ENCODE results near the gene PRICKLE4.
"Not testable (repeated sequence)": the region's sequence is repeated elsewhere in the genome, so short reads cannot be mapped to it uniquely, and the experiment has no call there.

PRICKLE4 gene

DNA sequence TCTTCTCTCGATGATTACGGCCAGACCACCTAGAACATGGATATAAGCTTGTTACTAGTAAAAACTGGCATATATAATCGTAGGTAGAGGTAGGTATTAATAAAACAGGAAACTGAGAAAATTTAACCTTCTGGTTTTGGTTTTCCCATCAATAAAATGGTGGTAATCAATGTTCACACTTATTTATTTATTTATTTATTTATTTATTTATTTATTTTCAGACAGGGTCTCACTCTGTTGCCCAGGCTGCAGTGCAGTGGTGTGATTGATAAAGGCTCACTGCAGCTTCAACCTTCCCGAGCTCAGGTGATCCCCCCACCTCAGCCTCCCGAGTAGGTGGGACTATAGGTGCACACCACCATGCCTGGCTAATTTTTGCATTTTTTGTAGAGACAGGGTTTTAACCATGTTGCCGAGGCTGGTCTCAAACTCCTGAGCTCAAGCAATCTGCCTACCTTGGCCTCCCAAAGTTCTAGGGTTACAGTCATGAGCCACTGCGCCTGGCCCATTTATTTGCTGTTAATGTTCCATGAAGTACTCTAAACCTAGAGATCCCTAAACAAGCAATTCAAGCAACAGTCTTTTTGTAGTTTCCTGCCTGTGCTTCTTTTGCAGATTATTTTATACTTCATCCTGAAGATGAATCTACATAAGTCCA is 18.4 kb downstream of the PRICKLE4 start:
- DNase-seq (ENCODE audit: low spot score) = no peak

DNA sequence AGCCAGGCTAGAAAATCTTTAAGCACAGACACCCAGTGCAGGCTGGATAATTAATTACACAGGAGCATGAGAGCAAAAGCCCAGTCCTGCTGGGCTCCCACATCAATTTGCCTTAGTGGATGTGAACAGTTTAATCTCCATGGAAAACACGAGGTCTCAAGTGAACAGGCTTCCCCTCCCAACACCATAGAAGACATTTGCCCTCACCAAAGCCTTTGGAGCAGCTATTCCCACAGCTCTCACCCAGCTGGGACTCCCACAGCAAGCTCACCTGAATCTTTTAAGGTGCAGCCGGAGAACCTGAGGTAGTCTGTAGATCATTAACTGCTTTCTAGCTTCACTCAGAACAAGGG is 19.0 kb downstream of the PRICKLE4 start:
- no peak for DNase-seq (ENCODE audit: low spot score)

DNA sequence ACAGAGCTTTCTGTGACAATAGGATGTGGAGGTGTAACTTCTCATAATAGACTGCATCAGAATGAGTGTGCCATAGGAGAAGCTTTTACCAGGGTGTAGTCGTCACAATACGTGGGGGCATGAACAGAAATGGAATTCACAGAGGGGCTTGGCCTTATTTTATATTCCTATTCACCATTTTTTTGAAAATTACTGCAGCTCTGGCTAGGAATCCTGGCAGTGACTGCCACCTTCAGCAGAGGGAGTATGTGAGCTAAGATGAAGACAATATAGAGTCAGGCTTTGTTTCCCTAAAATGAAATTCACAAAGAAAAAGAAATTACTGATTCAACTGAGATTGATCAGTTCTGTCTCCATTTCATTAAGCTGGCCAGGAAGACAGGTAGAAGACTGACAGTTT is 20.8 kb downstream of the PRICKLE4 start:
- DNase-seq (ENCODE audit: low spot score) = no peak

DNA sequence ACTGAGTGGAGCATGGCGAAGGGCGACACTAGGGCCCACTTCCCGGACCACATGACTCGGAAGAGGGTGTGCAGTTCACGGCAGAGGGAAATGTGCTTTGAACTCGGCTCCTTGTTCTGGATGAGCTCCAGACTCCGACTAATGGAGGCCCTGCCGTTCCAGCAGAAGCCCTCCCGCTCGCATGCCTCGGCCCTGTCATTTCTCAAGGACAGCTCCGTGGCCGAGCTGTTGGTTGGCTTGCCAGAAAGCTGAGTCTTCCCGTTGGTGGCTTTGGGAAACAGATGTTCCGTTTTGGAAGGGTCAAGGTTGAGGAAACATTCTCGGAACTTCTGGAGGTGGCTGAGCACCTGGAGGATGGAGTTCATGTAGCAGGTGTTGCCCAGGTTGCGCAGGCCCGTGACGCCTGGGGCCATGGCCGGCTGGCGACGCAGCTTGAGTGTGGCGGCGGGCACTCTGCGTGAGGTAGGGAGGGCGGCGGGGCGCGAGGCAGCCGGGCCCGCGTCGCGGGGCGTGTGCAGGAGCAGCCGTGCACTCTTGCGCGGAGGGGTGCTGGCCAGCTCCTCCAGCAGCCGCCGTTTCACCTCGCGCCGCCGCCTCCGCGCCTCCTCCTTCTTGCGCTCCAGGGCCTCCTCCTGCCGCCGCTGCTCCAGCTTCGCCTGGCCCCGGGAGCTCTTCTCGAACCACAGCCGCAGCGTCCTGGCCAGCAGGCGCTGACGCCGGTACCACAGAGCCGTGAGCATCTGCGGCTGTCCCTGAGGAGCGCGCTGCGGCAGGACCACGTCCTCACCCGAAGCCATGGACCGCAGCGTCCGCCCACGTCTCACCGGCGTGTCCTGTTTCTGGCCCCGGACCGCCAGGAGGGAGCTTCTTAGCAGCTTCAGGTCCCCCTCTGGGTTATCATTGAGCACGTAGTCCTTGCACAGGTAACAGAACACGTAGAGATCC is 25.5 kb downstream of the PRICKLE4 start:
- DNase-seq (ENCODE audit: low spot score) = no peak

DNA sequence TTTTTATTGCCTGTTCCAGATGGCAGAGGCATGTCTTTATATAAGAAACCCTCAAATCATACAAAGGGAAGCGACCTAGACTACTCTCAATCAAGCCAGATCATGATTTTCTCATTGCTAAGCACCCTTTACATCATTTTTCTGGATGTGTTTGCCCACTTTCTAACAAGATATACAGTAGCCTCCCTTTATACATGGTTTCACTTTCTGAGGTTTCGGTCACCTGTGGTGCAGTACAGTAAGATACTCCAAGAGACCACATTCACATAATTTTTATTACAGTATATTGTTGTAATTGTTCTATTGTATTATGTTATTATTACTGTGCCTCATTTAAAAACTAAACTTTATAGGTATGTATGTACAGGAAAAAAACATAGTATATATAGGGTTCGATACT is 30.5 kb downstream of the PRICKLE4 start:
- DNase-seq (ENCODE audit: low spot score) = no peak

DNA sequence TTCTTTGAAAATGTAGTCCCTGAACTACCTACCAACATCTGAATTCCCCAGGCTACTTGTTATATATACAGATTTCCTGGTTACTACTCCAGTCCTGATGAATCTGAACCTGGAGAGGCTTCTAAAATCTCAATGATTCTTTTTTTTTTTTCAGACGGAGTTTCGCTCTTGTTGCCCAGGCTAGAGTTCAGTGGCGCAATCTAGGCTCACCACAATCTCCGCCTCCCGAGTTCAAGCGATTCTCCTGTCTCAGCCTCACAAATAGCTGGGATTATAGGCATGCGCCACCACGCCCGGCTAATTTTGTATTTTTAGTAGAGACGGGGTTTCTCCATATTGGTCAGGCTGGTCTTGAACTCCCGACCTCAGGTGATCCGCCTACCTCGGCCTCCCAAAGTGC is 31.4 kb downstream of the PRICKLE4 start:
- DNase-seq (ENCODE audit: low spot score) = not testable (repeated sequence)

DNA sequence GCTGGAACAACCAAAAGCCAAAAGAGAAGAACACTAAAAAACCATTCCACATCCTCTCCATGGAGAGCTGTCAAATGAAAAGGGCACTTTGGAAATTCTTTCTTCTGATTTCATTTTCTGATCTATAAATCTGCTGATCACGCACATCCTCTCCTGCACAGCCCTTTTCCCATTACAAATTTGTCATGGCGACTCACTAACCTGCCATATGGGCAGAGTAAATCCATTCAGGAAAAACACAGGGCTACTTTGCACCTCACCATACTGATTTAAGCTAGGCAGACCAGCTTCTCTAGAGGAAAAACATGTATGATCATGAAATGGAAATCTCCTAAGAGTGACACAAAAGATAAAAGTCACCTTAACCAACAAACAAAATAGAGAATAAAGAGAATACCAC is 32.9 kb downstream of the PRICKLE4 start:
- no peak for DNase-seq (ENCODE audit: low spot score)

DNA sequence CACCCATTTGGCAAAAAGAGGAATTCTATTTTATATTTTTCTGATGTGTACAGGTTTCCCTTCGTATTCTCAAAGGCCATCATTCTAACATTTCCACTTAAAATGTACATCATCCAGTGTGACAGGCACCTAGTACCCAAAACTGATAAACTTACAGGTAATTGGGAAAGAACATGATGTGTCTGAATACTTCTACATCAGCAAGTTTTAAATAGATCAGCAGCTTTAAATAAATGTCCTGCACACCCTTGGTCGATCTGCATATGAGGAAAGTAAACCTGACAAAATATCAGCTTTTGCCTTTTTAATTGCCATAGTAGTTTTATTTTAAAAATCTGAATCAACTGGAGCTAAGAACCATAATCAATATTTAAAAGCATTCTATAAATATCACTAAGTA is 33.4 kb downstream of the PRICKLE4 start:
- no peak for DNase-seq (ENCODE audit: low spot score)

DNA sequence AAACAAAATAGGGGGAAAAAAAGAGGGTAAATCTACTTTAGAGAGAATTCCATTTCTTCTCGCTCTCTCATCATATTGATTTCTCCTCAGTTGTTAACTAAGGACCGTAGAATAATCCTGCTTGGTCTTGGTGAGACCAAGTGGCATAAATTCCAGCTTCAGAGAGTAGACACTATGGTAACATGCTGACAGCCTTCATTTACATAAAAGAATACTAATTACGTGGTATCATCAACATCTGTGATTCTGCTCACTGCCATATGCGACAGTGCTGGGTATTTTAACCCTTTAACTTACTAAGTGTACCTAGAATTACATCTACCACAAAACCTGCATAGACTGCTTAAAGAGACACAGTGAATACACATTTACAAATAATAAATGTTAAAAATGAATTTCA is 34.0 kb downstream of the PRICKLE4 start:
- no peak for DNase-seq (ENCODE audit: low spot score)

DNA sequence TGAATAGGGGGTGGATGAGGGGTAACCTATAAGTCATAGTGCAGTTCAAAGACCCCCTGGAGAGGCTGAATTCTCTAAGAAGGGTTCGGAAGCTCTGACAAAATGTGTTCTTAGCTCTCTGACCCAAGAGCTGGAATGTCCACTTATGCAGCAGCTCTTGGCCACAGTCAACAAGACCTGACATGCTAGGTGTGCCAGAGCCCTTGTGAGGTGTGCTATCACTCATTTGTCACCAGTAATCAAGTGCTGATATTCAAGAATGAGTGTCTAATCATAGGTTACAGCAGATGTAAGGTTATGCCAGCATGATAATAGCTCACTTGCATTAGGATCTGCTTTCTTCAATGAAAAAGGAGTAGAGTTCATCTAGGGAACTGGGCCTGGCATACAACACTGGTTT is 35.0 kb downstream of the PRICKLE4 start:
- DNase-seq (ENCODE audit: low spot score) = no peak

DNA sequence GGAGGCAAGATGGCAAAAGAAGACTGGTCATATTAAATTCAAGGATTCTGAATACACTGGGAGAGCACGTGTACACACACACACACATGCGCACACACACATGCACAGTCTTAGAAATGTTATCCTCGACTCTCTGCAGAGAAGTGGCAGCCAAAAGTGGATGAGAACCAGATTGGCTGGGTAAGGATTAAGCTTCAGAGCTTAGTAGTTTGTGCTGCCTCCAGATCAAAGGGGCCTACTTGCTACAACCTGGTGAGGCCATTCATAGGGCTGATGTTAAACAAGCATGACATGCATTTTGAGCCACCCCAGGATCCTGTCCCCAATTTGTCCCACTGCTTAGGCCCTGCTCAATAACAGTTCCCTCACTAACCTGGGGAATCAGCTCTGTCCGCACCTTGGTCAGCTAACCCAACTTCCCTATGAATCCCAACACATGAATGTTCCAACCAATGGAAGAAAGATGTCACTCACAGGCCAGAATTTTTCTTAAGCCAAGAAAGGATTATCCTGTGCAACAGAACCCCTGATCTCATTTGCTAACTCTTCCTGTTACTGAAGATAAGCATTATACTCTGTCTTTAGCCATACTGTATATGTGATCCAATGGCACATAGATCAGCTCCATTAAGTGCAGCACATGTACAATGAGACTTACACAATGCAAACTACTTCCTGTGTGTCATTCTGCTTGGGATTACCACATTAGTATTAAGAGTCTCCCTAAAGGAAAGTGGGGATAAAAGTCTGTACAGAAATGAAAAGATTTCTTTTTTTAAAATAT is 37.9 kb downstream of the PRICKLE4 start:
- DNase-seq (ENCODE audit: low spot score) = no peak

DNA sequence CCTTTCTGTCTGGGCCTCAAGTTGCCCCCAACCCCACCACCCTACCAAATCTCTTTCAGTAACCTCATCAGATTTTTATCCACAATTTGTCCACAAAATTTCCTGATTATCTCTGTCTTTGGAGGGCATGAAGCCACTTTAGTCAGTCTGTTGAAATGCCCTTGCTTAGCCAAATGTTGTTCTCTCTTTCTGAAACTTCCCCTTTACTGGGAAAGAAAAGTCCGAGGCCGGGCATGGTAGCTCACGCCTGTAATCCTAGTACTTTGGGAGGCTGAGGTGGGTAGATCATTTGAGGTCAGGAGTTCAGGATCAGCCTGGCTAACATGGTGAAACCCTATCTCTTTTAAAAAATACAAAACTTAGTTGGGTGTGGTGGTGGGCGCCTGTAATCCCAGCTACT is 40.7 kb downstream of the PRICKLE4 start:
- DNase-seq (ENCODE audit: low spot score) = no peak

DNA sequence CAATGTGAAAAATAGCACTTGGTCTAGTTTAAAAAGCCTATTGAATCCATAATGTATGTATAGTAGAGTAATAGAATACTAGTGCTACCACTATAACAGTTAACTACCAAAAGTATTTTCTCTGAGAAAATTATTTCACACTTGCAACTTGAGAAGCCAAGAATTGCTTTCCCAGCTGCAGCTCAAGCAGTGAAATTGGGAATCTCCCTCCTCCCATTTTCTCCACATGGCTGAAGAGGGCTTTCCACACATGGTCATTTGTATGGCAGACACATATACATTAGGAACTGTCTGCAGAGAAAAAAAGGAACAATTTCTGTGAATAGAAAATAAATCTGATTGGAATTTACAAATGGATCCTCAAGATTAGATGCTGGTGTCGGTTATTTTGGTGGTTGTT is 41.4 kb downstream of the PRICKLE4 start:
- no peak for DNase-seq (ENCODE audit: low spot score)

DNA sequence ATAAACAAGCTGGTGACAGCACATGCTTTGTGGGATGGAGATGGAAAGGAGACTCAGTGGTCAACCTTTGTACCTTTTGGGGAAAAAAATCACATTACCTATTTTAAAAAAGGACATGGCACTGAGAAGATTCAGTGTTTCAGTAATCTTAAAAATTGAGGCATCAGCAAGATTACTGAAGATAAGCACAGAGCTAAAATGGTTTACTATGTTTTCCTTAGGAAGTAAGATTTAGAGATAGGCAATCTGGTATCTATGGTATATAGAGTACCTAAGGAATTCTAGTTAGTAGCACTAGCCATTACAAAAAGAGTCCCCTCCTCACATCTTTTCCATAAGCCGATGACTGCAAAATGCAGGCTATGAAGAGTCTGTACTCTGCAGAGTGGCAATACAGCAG is 42.6 kb downstream of the PRICKLE4 start:
- no peak for DNase-seq (ENCODE audit: low spot score)

DNA sequence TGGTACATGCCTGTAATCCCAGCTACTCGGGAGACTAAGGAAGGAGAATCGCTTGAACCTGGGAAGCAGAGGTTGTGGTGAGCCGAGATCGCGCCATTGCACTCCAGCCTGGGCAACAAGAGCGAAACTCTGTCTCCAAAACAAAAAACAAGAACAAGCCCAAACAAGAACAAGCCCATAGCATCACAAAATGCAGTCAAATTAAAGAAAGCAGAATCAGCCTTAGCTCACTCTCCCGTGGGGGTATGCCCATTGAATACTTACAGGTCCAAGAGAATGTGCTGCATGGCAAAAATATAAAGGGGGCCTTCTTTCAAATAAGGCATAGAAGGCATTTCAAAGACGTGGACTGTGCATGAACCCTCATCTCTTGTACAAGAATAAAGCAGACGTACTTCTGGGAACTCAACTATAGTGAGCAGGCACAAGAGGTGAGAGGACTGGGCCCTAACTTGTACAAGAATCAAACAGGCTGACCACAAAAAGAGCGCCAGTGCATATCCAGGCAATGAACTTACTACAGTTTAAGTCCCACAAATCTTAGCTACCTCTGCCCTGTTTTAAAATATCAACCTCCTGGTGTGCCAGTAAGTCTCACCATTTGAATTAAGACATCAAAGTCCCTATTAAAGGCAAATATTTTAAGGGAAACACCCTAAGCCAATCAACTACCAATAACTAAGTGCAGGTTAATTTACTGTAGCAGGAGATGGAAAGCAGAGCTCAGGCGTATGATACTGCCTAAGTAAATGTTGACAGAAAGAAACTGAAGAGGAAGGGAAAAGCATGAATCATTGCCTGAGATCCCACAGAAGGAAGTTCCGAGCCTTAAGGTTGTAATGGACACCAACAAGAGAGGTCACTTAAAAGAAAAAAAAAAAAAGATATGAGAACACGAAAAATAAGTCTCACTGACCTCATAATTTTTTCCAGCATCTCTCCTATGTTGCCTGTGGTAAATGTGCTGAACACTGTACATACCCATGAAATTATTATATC is 44.3 kb downstream of the PRICKLE4 start:
- DNase-seq (ENCODE audit: low spot score) = no peak

DNA sequence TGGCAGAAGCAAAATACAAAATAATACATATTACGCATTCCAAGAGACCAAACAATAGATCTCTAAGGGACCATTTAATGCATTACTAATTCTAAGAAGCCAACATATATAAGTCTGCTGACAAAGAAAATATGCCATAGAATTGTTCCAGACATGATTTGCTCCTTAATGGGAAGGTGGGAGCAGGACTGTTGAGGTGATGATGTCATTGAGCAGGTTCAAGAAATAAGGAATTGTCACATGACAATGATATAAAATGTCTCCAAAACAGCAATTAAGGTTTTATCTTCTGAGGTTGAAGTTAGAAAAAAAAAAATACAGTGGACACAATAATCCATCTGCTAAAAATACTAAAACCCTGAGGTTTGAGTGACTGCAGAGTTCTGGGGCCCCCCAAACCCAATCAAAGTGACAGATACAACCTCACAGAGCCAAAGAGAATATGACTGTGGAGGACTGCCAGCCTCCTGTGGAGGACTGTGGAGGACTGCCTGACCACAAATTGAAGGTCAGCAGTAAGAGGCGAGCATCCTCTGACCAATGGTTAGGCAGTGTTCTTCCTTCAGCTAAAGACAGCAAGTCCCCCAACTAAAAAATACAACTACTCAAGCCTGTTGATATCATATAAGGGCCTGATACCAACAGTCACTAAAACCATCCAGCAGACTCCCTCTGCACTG is 45.9 kb downstream of the PRICKLE4 start:
- no peak for DNase-seq (ENCODE audit: low spot score)

DNA sequence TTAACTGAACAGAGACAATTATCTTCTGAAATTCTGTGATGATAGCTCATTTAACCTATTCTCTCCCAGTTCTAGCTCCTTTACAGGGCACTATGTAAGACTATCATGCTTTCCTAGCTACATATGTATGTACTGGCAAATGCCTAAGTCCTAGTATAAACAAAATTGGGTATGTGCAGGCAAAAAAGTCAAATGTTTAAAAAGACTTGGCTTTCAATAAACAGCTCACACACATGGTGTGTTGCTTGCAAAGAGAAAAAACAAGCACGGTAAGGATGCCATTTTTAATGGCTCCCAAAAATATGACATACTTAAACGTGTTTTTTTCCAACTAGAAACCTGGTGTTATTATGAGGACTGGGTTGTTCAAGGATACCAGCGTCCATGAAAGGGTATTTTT is 51.7 kb downstream of the PRICKLE4 start:
- DNase-seq (ENCODE audit: low spot score) = no peak

DNA sequence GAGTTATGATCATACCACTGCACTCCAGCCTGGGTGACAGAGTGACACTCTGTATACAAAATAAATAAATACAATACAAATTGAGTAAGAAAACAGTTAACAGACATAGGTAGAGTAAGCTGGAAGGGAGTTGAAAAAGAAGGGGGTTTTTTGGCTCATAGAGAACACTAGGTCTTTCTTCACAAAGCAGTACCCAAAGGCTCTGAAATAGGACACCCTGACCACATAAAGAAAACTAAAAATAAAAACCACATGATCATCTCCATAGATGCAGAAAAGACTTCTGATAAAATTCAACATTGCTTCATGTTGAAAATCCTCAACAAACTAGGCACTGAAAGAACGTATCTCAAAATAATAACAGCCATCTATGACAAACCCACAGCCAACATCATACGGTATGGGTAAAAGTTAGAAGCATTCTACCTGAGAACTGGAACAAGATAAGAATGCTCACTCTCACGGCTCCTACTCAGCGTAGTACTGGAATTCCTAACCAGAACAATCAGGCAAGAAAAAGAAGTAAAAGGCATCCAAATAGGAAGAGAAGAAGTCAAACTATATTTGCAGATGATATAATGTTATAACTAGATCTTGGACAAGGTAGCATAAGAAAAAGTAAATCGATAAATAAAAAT is 55.6 kb downstream of the PRICKLE4 start:
- DNase-seq (ENCODE audit: low spot score) = no peak

DNA sequence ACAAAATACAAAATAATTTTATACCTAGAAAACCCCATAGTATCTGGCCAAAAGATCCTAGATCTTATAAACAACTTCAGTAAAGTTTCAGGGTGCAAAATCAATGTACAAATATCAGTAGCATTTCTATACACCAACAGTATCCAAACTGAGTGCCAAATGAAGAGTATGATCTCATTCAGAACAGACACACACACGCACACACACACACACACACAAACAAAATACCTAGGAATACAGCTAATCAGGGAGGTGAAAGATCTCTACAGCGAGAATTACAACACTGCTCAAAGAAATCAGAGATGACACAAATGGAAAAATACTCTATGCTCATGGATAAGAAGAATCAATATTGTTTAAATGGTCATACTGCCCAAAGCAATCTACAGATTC is 56.1 kb downstream of the PRICKLE4 start:
- DNase-seq (ENCODE audit: low spot score) = no peak

All from left forelimb (tissue), 1 donor.